CD4-positive, alpha-beta T cell treated with Interleukin-17A for 1 hour (primary cell): ENCODE results near the gene CHSY1.
"Not testable (repeated sequence)": the region's sequence is repeated elsewhere in the genome, so short reads cannot be mapped to it uniquely, and the experiment has no call there.

Experiments
- DNase-seq: peaks from one replicate; pipeline ENCODE4 v3.0.0-alpha.2; 2020

The CHSY1 gene

DNA sequence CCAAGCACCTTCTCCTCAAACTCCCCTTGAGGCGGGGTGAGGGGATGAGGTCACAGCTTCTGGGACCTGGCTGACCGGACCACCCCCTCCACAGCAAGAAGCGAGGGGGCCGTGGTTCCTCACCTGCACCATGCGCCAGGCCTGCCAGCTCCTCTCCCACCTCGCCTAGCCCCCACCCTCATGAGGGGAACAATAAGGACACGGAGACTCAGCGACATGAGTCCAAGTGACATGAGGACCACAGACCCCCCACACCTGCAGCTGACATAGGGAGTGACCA lies 118.7 kb downstream of the CHSY1 start:
- DNase-seq, result no peak

DNA sequence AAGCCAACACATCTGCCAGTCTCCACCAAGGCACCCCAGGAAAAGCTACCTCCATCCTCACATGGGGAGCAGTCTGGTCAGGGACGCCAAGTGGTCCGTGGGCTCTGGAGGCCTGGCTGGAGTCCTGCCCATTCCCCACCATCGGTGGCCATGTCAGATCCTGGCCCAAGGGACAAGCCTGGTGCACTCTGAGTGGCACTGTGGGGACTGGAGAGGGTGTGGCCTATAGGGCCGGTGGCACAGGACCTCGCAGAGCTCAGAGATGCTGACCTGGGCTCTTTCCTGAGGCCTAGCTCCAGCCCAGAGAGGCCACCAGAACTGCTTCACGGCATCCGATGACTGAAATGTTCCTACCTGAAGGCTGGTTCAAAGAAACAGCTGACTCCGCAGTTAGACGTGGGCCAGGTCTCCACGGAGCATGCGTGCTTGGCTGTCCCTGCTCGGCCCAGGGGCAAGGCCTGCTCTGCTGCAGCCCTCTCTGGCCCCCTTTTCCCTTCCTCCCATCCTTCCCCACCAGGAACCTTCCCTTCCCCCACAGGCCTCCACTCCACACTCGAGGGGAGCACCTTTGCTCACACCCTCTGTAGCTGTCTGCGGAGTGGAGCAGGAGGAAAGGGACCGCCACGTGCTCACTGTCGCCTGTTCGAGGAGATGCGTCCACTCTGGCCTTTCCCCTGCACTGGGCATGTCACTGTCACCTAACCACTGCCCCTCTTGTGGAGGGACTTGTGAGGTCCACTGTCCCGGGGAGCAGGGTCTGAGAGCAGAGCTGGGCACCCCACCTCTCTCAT lies 119.3 kb downstream of the CHSY1 start:
- DNase-seq, result no peak

DNA sequence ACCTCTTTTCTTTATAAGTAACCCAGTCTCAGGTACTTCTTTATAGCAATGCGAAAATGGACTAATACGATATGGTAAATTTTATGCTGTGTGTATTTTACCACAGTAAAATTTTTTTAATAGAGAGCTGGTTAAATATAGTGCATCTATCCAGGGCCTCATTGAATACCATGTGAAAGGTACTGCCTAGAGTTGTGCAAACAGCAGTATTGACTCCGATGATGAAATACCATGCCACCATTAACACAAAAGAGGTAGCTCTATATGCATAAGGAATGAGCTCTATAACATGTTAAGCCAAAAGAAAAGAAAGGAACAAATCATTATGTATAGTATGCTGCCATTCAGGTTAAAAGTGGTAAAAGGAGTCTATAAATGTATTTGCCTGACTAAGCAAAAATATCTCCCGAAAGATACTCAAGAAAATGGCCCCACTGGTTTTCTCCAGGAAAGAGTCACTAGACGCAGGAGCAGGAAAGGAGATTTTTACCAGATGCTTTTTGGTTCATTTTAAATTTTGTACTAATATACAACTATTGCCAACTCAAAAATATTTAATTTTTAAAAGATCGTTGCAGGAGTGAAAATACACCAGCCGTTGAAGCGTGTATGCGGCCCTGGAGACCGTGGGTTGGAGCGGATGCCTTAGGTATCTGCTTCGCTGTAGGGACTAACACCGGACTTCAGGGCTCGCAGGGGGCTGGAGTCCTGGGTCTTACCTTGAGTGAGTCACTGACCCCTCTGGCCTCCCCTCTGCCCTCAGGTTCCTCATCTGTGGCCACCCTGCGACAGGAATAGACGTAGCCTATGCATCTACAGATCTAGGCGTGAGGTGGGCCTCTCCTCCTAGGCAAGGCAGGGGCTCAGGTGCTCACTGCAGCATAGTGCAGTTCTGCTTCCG lies 120.1 kb downstream of the CHSY1 start:
- DNase-seq, result no peak

DNA sequence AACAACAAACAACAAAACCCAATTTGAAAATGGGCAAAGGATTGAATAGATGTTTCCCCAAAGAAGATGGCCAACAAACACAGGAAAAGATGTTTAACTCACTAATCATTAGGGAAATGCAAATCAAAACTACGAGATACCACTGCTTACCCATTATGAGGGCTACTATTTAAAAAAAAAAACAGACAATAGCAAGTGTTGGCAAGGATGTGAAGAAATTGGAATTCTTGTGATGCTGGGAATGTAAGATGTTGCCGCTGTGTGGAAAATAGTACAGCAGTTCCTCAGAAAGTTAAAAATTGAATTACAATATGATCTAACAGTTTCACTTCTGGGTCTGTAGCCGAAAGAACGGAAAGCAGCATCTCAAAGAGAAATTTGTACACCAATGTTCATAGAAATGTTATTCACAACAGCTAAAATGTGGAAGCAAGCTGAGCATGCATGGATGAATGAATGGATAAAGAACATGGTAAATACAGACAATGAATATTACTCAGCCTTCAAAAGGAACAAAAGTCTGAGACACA lies 121.9 kb downstream of the CHSY1 start:
- DNase-seq, result no peak

DNA sequence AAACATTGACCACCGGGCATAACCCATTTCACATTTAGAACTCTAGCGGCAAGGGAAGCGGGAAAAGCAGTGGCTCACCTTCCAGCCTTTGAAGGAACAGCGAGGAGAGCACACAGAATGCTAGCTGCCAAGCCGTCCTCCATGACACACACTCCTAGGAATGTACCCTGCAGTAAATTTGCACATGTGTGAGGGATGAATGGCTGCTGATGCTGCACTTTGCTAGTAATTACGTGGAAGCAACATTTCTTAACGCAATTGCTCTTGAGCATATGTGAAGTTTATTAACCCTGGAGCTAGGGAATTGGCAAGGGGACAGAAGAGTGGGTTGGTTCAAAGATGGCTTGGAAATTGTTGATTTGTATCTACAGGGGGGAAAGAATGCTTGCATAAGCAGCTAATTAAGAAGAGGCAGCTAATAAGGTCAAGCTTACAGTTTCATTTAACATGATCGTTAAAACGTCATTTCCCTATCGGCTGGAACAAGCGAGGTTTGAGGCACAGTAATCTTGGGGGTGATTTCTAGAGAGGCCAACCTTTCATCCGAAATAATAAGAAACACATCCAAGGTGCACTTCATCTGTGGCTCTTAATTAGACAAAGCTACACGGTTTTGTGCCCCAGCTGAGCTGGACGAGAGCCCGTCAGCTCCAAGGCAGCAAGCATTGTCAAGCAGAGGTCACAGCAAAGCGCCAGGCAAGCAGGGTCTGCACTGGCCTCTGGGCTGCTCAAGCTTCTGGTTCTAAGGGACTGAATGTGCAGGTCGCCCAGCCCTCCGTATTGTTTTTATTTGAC lies 123.4 kb downstream of the CHSY1 start:
- no peak for DNase-seq

DNA sequence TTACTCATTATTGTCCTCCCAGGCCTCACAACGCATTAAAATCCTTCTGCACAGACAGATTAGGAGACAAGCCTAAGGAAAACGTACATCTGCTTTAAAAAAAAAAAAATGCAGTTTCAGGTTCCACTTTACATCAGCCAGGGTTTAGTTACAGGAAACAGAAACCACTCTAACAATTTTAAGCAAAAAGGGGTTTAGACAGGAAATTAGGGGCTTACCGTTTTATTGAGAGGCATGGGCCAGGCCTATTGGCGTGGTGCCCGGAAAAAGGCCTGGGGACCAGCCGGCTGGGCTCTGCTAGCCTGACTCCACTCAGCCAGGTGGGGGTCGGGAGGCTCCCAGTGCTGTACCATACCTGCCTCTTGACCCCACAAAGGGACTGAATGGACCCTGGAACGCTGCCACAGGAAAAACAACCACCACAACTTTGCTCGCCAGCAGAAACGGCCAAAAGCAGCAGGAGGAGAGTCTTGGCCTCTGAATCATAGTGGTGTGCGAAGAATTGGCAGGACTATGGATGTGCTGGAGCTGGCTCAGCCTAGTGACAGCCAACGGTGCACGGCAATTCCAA lies 124.3 kb downstream of the CHSY1 start:
- peak; percentile 54 for DNase-seq

DNA sequence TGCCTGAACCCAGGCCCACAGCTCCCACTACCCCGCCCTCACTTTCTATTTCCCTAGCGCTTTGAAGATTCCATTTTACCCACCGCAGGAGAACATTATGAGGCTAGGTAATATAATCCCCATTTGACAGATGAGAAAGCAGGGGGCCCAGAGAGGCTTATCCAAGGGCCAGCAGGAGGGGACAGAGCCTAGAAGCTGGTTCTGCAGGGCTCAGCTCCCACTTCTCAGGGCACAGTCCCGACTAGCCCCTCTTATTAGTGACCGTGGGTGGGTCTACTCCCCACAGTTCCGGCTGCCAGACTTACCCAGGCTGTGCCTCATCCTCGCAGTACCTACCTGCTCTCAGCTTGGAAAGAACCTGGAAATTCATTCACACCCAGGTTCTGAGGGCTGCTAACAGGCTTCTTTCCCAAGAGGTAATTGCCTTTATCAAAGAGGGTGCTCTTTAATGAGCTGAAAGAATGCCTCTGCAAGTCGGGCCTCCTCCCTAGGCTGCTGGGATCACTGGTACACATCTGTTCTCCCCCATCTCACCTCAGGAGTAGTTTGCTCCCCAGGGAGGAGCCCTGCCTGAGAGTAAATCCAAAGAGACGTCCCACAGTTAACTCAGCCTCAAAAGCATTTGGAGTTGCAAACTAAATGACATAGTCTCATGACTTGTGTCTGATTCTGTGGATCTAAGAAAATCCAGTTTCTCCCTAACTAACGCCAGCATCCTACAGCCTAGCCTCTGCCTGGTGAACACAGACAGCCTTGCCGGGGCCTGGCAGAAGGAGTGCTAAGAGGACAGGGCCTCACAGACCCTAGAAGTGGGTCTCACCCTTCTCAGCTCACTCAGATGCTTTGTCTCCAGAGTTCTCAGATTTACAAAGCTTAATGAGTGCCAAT lies 125.0 kb downstream of the CHSY1 start:
- peak; percentile 7 for DNase-seq

DNA sequence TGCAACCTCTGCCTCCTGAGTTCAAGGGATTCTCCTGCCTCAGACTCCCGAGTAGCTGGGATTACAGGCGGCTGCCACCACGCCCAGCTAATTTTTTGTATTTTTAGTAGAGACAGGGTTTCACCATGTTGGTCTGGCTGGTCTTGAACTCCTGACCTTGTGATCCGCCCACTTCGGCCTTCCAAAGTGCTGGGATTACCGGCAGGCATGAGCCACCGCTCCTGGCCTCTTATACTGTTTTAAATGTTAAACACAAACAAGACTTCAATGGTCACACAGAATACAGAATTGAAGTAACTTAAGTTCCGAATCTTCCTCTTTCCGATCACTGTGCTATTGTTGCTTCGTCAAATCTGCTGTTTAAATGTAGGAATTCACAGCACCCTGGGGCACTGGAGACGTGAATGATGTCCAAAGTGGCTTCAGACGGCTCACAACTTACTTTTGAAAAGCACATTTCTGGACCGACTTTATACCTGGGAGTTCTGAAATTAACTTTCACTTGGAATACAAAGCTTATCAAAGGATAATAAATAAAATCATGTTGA lies 125.9 kb downstream of the CHSY1 start:
- DNase-seq, result not testable (repeated sequence)
